GM13977 (cell line): Measurements from ENCODE around the gene MACROD2.
"Not testable (repeated sequence)": the region's sequence is repeated elsewhere in the genome, so short reads cannot be mapped to it uniquely, and the experiment has no call there.

Source experiments
- DNase-seq: peaks from one replicate; pipeline ENCODE4 v3.0.0; 2012; ENCODE audit warnings: low spot score
- in situ Hi-C: fragments of 300-500 bp; cut with MboI; formaldehyde crosslinking; loops from one replicate; pipeline ENCODE4 v1.12.0; 2022; ENCODE audit warnings: low sequenced_read_pairs, low pct_unique_long_range_greater_than_20kb, mixed read lengths, inconsistent platforms; ENCODE audit not compliant: unreplicated experiment
- TF ChIP-seq, protein P1 (sequence below): IDR thresholded peaks from 2 replicates; pipeline ENCODE4 v1.5.1; 2012; ENCODE audit warnings: mild to moderate bottlenecking, control low read depth; ENCODE audit not compliant: insufficient read depth; ENCODE audit errors: extremely low read depth, missing control alignments

Gene MACROD2

DNA sequence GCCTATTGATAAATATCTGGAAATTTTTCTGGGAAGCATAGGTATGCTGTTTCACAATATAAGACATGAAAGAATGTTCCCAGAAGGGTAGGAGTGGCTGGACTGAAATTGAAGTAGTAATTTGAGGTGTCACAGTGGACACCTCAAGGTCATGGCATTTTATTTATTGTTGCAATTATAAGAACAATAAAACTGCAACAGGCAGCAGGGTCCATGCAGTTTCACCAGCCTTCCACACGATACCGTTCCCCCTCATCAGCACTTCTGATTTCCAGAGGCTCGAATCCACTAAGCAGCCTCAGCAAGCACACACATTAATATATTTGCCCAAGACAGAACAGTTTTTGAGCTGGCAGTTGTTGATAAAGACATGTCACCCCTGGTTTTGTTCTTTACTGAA is 1540.5 kb downstream of the MACROD2 start:
- in situ Hi-C loops = no loop called here
- TF ChIP-seq, protein P1, sequence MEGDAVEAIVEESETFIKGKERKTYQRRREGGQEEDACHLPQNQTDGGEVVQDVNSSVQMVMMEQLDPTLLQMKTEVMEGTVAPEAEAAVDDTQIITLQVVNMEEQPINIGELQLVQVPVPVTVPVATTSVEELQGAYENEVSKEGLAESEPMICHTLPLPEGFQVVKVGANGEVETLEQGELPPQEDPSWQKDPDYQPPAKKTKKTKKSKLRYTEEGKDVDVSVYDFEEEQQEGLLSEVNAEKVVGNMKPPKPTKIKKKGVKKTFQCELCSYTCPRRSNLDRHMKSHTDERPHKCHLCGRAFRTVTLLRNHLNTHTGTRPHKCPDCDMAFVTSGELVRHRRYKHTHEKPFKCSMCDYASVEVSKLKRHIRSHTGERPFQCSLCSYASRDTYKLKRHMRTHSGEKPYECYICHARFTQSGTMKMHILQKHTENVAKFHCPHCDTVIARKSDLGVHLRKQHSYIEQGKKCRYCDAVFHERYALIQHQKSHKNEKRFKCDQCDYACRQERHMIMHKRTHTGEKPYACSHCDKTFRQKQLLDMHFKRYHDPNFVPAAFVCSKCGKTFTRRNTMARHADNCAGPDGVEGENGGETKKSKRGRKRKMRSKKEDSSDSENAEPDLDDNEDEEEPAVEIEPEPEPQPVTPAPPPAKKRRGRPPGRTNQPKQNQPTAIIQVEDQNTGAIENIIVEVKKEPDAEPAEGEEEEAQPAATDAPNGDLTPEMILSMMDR = no peak
- DNase-seq = no peak

DNA sequence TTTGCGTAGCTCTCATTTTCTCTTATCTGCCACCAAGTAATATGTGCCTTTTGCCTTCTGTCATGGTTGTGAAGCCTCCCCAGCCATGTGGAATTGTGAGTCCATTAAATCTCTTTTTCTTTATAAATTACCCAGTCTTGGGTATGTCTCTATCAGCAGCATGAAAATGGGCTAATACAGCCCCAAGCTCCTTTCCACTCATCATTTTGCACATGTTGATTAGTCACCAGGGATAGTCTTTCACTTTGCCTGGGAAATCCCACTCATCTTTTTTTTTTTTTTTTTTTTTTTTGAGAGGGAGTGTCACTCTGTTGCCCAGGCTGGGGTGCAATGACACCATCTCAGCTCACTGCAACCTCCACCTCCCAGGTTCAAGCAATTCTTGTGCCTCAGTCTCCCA is 1541.9 kb downstream of the MACROD2 start:
- DNase-seq, in situ Hi-C loops: not testable (repeated sequence)

DNA sequence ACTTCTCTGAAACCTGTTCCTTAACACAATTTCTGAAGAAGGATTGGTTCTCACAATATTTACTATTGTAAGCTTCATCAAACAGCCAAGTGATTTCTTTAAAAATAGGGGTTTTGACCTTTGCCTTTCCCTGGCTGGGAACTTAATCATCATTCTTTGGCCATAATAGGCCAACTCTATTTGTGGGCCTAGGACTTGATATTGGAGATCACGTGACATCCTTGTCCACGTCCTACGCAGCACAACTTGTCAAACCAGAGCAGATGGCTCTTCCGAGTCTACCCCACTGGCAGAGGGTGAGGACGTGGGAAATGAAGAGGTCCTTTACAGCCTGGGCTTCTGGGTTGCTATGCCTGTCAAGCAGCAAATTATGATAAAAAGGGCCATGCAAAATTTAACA is 1547.3 kb downstream of the MACROD2 start:
- in situ Hi-C loops = no loop called here
- TF ChIP-seq, protein P1 = no peak
- DNase-seq = no peak

DNA sequence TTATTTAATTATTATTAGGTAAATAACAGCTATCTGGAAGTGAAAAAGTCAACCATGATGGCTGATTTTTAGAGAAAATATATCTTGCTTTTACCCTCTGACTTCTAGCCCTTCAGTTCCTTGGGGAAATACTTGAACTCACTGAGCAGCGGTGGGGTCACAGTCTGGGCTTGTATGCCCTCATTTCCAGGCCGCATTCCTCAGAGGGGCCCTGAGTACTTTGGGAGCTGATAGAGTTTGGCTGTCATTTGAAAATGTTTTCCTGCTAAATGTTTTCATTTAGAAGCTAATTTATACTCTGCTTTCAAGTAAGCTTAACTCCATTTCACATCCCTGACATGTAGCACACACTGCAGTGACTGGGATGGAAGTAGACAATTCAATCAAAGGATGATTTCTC is 1549.4 kb downstream of the MACROD2 start:
- in situ Hi-C loops = no loop called here
- TF ChIP-seq, protein P1 = no peak
- no peak for DNase-seq

DNA sequence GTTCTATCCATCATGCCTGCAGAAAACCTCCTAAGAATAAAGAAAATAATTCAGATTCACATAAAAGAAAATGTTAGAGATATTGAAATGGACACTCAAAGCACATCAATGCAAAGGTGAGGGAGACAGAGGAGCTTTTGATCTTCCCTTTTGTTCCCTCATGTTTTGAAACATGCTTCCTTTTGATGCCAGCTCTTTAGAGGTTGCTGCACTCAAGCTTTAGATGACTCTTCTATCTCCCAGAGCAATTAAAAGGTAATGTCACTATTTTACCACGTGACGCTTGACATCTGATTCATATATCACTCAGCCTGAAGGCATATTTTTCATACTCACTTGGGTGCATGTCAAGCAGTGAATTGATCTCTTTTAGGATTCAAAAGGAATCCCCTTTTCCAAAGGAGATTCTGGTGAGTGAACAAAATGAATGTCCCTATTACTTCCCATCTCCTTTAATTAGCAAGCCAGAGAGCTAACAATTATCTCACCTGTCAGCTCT is 1551.3 kb downstream of the MACROD2 start:
- in situ Hi-C loops = no loop called here
- no peak for DNase-seq
- TF ChIP-seq, protein P1 = no peak

DNA sequence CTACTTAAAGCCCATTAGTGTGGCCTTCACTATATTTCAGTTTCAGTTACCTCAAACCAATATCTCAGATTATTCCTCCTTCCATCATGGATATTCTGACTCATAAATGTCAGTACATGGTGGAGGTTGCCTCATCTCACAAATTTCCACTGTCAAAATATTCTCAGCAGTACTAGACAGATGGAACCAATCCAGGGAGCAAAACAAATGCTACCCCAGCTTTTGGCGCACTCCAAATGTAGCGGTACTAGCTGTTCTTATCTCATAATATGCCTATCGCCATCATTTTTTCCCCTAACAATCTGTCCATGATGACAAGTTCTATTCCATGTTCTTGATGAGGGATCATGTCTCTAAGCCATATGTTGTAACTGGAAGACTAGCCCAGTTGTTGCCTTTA is 1551.8 kb downstream of the MACROD2 start:
- in situ Hi-C loops = no loop called here
- DNase-seq = no peak

DNA sequence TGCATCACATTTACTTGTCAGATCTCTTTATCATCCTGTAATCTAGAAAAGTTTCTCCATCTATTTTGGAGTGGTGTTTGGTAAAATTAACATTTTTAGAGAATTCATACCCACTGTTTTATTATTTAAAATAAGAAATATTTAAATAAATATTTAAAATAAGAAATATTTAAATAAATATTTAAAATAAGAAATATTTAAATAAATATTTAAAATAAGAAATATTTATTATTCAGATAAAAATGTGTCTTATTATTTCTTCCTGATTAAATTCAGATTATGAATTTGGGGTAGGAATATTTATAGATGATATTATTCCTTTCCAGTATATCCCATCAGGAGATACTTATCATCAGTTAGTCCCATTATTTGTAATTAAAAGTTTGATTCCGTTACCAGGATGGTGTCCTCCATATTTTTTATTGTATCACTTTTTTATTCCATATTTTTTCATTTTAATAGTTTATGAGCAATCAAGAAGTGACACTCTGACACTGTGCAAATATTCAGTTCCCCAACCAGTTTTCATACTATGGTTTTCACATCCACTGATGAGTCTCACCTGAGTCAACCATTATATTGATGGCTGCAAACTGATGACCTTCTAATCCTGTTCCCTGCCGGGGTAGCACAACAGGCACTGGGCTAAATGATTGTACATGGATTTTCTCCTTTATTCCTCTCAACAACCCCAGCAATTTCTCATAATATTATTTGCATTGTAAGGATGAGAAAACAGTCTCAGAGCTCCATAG is 1555.0 kb downstream of the MACROD2 start:
- in situ Hi-C loops = no loop called here
- DNase-seq = no peak
- TF ChIP-seq, protein P1 = no peak

More for the DNA sequence above, 1551.8 kb downstream of the MACROD2 start:
- TF ChIP-seq, protein P1 = no peak
